ENCODE data around the gene ZBTB45. TPM values are rescaled to one million over a fixed set of nuclear protein-coding genes. Genes with fewer than 3 reads are reported as not detected.

ZBTB45 gene
- total RNA-seq, 2 experiments from 2014 or later: 11.1 to 11.8 TPM

- H3K27me3 Mint-ChIP-seq: no peaks in the 10 kb centered on the region
- peak overlapping the region; percentile 91 for H3K4me3 Mint-ChIP-seq
- H3K36me3 Mint-ChIP-seq: peaks cover 22% of the 10 kb centered on the region
- peak overlapping the region; percentile 25 for H3K27ac Mint-ChIP-seq
- no peak for DNase-seq
- peaks cover 19% of the 10 kb centered on the region for H3K4me1 Mint-ChIP-seq
- H3K9me3 Mint-ChIP-seq: no peaks in the 10 kb centered on the region
Measured at GRCh38 chr19:58468216-58468839, 51.3 kb downstream of the ZBTB45 start.

- Mint-ChIP-seq H3K4me1 (peaks cover 19% of the 10 kb centered on the region), H3K27me3 (no peaks in the 10 kb centered on the region), H3K9me3 (no peaks in the 10 kb centered on the region), H3K4me3 (peak within 1 kb of the TSS; percentile 91), H3K27ac (peak within 1 kb of the TSS; percentile 77), H3K36me3 (peaks cover 14% of the 10 kb centered on the region)
- peak; percentile 98 for DNase-seq
Measured at GRCh38 chr19:58466760-58467589, 52.6 kb downstream of the ZBTB45 start, which contains the start of gene ZNF324. ZNF324 (plus strand) TSS chr19:58467080; CDS start chr19:58469186, 2,106 bp downstream.

DNA sequence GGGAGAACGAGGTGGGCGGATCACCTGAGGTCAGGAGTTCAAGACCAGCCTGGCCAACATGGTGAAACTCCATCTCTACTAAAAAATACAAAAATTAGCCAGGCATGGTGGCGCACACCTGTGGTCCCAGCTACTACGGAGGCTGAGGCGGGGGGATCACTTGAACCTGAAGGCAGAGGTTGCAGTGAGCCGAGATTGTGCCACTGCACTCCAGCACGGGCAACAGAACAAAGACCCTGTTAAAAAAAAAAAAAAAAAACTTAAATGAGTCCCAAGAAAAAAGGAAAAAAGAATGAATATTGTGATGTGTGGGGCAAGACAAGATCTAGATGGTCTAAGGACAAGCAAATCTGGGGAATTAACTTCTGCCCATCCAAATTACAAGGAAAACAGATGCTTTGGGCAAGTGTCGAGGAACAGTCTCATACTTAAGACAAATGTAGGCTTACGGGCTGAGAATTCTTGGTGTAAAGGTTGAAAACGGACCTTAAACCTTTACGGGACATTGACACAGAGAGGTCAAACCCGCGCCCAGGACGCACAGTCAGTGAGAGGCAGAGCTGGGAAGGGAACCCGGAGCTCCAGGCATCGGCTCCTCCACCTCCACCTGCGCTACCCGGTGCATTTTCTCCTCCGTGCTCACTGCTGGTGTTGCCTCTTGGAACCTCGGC lies 53.4 kb downstream of the ZBTB45 start:
- Mint-ChIP-seq H3K27me3 (no peaks in the 10 kb centered on the region), H3K27ac (no peak overlapping the region), H3K36me3 (peaks cover 14% of the 10 kb centered on the region), H3K4me1 (peaks cover 19% of the 10 kb centered on the region), H3K9me3 (no peaks in the 10 kb centered on the region), H3K4me3 (peak overlapping the region; percentile 91)
- no peak for DNase-seq

Other genes with a start within 250 kb of the ZBTB45 start
- 1 to 10 TPM; 4.1 to 4.3 TPM for gene ZNF8, start 240.9 kb downstream of the ZBTB45 start, total RNA-seq
- gene ERVK3-1, start 214.4 kb downstream of the ZBTB45 start, total RNA-seq: 10 to 100 TPM; 79.5 to 82.7 TPM
- 1 to 10 TPM; 2.8 to 3.2 TPM for gene ZSCAN22, start 192.8 kb downstream of the ZBTB45 start, total RNA-seq
- 10 to 100 TPM; 18.7 to 23.2 TPM for gene A1BG, start 166.3 kb downstream of the ZBTB45 start, total RNA-seq
- 1 to 10 TPM; 1.5 to 1.7 TPM for gene ZNF497, start 157.1 kb downstream of the ZBTB45 start, total RNA-seq
- 1 to 10 TPM; 2.0 to 2.1 TPM for gene ZNF837, start 138.8 kb downstream of the ZBTB45 start, total RNA-seq
- 1,000 to 10,000 TPM; 1,717 to 1,777 TPM for gene RPS5, start 132.5 kb downstream of the ZBTB45 start, total RNA-seq
- gene RNF225, start 124.2 kb downstream of the ZBTB45 start, total RNA-seq: 1 to 10 TPM in 1 of 2 experiments, under 1 TPM in 1; 0.82 to 1.6 TPM
- gene ZNF584, start 111.2 kb downstream of the ZBTB45 start, total RNA-seq: 10 to 100 TPM; 15.1 to 17.2 TPM
- gene ZNF132, start 79.7 kb downstream of the ZBTB45 start, total RNA-seq: 1 to 10 TPM; 4.3 TPM
- gene ZNF324B, start 68.2 kb downstream of the ZBTB45 start, total RNA-seq: 10 to 100 TPM in 1 of 2 experiments, 1 to 10 TPM in 1; 9.4 to 10.1 TPM
- 10 to 100 TPM; 12.8 to 13.7 TPM for gene ZNF324, start 52.7 kb downstream of the ZBTB45 start, total RNA-seq
- 1 to 10 TPM; 4.2 to 5.3 TPM for gene ZNF446, start 43.5 kb downstream of the ZBTB45 start, total RNA-seq
- gene SLC27A5, start 7.8 kb downstream of the ZBTB45 start, total RNA-seq: 10 to 100 TPM; 23.4 to 28.0 TPM
- 100 to 1,000 TPM; 671 to 701 TPM for gene TRIM28, start 24.3 kb upstream of the ZBTB45 start, total RNA-seq
- 10 to 100 TPM; 76.9 to 79.2 TPM for gene CHMP2A, start 35.3 kb upstream of the ZBTB45 start, total RNA-seq
- gene UBE2M, start 38.8 kb upstream of the ZBTB45 start, total RNA-seq: 100 to 1,000 TPM; 154 to 162 TPM
- 10 to 100 TPM in 1 of 2 experiments, 1 to 10 TPM in 1; 10.0 to 10.2 TPM for gene MZF1, start 53.5 kb upstream of the ZBTB45 start, total RNA-seq